ENCODE data around the gene LAMB4. TPM values are rescaled to one million over a fixed set of nuclear protein-coding genes. Genes with fewer than 3 reads are reported as not detected.

Gene LAMB4
- total RNA-seq, 2 experiments from 2014 or later, result not detected

- CTCF ChIA-PET (ENCODE audit: unreplicated experiment), result no interaction called here
- no peaks in the 10 kb centered on the region for H3K79me2 ChIP-seq (ENCODE audit: insufficient read depth, low read depth, low read length)
- H3K4me1 ChIP-seq (ENCODE audit: insufficient read depth, low read length, poor library complexity, severe bottlenecking), result no peaks in the 10 kb centered on the region
- intact Hi-C loops (cut with micrococcal nuclease; ENCODE audit: unreplicated experiment), result no loop called here
- no peak overlapping the region for H2AFZ ChIP-seq (ENCODE audit: low read length)
- no peaks in the 10 kb centered on the region for H4K20me1 ChIP-seq (ENCODE audit: insufficient read depth, low read length)
- no peaks in the 10 kb centered on the region for H3K36me3 ChIP-seq (ENCODE audit: insufficient read depth, low read length)
- POLR2A ChIA-PET, result interaction anchor here (0.6 kb wide), 1 partner anchor 248 kb away, joined by 3 read pairs; no protein-coding TSS in a partner anchor
- no peaks in the 10 kb centered on the region for H3K9me2 ChIP-seq (ENCODE audit: insufficient read depth, low read length)
- no peak overlapping the region for H3K4me3 ChIP-seq (ENCODE audit: low read depth, low read length, poor library complexity, severe bottlenecking)
- BruUV-seq (replicated peaks), result no TSS peak
- no peak overlapping the region for H3K27ac ChIP-seq (ENCODE audit: low read depth, low read length, poor library complexity, severe bottlenecking)
- H3K9me3 ChIP-seq (ENCODE audit: low read length), result no peaks in the 10 kb centered on the region
- H3K4me2 ChIP-seq (ENCODE audit: low read length), result no peak overlapping the region
- no peak for DNase-seq (ENCODE audit: low spot score)
- TF ChIP-seq CTCF (conservative IDR thresholded peaks at IDR 0.05; ENCODE audit: low read length) (no peak), EZH2phosphoT487 (IDR thresholded peaks at IDR 0.05; ENCODE audit: borderline replicate concordance, low read depth, low read length) (no peak)
Measured at GRCh38 chr7:107980671-107981190, 149.4 kb downstream of the LAMB4 start.

- H3K4me3 ChIP-seq (ENCODE audit: low read depth, low read length, poor library complexity, severe bottlenecking), result no peak overlapping the region
- CTCF ChIA-PET (ENCODE audit: unreplicated experiment), result no interaction called here
- H3K9me2 ChIP-seq (ENCODE audit: insufficient read depth, low read length), result no peaks in the 10 kb centered on the region
- BruUV-seq (replicated peaks), result no TSS peak
- H3K9me3 ChIP-seq (ENCODE audit: low read length), result no peaks in the 10 kb centered on the region
- POLR2A ChIA-PET, result no interaction called here
- no peaks in the 10 kb centered on the region for H4K20me1 ChIP-seq (ENCODE audit: insufficient read depth, low read length)
- H3K79me2 ChIP-seq (ENCODE audit: insufficient read depth, low read depth, low read length), result no peaks in the 10 kb centered on the region
- no peak overlapping the region for H3K4me2 ChIP-seq (ENCODE audit: low read length)
- no peak overlapping the region for H2AFZ ChIP-seq (ENCODE audit: low read length)
- no peak overlapping the region for H3K27ac ChIP-seq (ENCODE audit: low read depth, low read length, poor library complexity, severe bottlenecking)
- no peak for DNase-seq (ENCODE audit: low spot score)
- TF ChIP-seq EZH2phosphoT487 (IDR thresholded peaks at IDR 0.05; ENCODE audit: borderline replicate concordance, low read depth, low read length), result no peak
- no peak for TF ChIP-seq CTCF (conservative IDR thresholded peaks at IDR 0.05; ENCODE audit: low read length)
- intact Hi-C loops (cut with micrococcal nuclease; ENCODE audit: unreplicated experiment), result no loop called here
- H3K4me1 ChIP-seq (ENCODE audit: insufficient read depth, low read length, poor library complexity, severe bottlenecking), result no peaks in the 10 kb centered on the region
- no peaks in the 10 kb centered on the region for H3K36me3 ChIP-seq (ENCODE audit: insufficient read depth, low read length)
Measured at GRCh38 chr7:107980171-107980570, 150.0 kb downstream of the LAMB4 start.

- Histone ChIP-seq H3K9me2 (ENCODE audit: insufficient read depth, low read length) (no peaks in the 10 kb centered on the region), H3K36me3 (ENCODE audit: insufficient read depth, low read length) (no peaks in the 10 kb centered on the region), H3K9me3 (ENCODE audit: low read length) (no peaks in the 10 kb centered on the region), H3K27ac (ENCODE audit: low read depth, low read length, poor library complexity, severe bottlenecking) (no peak overlapping the region), H3K79me2 (ENCODE audit: insufficient read depth, low read depth, low read length) (no peaks in the 10 kb centered on the region), H4K20me1 (ENCODE audit: insufficient read depth, low read length) (no peaks in the 10 kb centered on the region), H3K4me3 (ENCODE audit: low read depth, low read length, poor library complexity, severe bottlenecking) (no peak overlapping the region), H2AFZ (ENCODE audit: low read length) (no peak overlapping the region), H3K4me2 (ENCODE audit: low read length) (no peak overlapping the region), H3K4me1 (ENCODE audit: insufficient read depth, low read length, poor library complexity, severe bottlenecking) (no peaks in the 10 kb centered on the region)
- no peak for TF ChIP-seq CTCF (conservative IDR thresholded peaks at IDR 0.05; ENCODE audit: low read length)
- no peak for TF ChIP-seq EZH2phosphoT487 (IDR thresholded peaks at IDR 0.05; ENCODE audit: borderline replicate concordance, low read depth, low read length)
- ChIA-PET POLR2A (interaction anchor here (0.6 kb wide), 1 partner anchor 658 kb away, joined by 3 read pairs; no protein-coding TSS in a partner anchor), CTCF (ENCODE audit: unreplicated experiment) (no interaction called here)
- no peak for DNase-seq (ENCODE audit: low spot score)
- intact Hi-C loops (cut with micrococcal nuclease; ENCODE audit: unreplicated experiment), result no loop called here
- no TSS peak for BruUV-seq (replicated peaks)
Measured at GRCh38 chr7:107978815-107979408, 151.2 kb downstream of the LAMB4 start.

All from OCI-LY7 (cell line).